Tibial nerve (tissue), 4 donors: ENCODE results near the gene ADGRL3. TPM values are rescaled to one million over a fixed set of nuclear protein-coding genes. Genes with fewer than 3 reads are reported as not detected.
"Not testable (repeated sequence)": the region's sequence is repeated elsewhere in the genome, so short reads cannot be mapped to it uniquely, and the experiment has no call there.

Experiments
- DNase-seq, 2 donors: peaks; one replicate each; pipeline ENCODE4 v3.0.0-alpha.2; 2019; ENCODE audit warnings: low spot score in 2 of 2
- H3K27ac ChIP-seq, 4 donors: fragments of 200-600 bp; sonication (generic) in 3 of 4; one replicate each; pipeline ENCODE4 v1.5.1; 2017 to 2019; ENCODE audit warnings: mild to moderate bottlenecking in 1 of 4
- H3K27me3 ChIP-seq, 2 donors: fragments of 200-600 bp; sonication (generic) in 1 of 2; one replicate each; pipeline versions ENCODE4 v1.5.1 to v1.6.0; 2017 to 2019
- H3K36me3 ChIP-seq, 3 donors: fragments of 200-600 bp; sonication (generic); one replicate each; pipeline ENCODE4 v1.5.1; 2018 to 2019
- H3K4me1 ChIP-seq, 4 donors: fragments of 200-600 bp; sonication (generic) in 3 of 4; one replicate each; pipeline ENCODE4 v1.5.1; 2017 to 2019
- H3K4me3 ChIP-seq, 4 donors: fragments of 200-600 bp; sonication (generic) in 3 of 4; one replicate each; pipeline ENCODE4 v1.5.1; 2017 to 2019; ENCODE audit warnings: mild to moderate bottlenecking in 1 of 4, moderate library complexity in 1 of 4
- H3K9me3 ChIP-seq, 4 donors: fragments of 200-600 bp; sonication (generic) in 3 of 4; one replicate each; pipeline ENCODE4 v1.5.1; 2017 to 2019
- CTCF ChIP-seq, 5 experiments: fragments of 200-600 bp in 3 of 5; fragments of 450-650 bp in 2 of 5; sonication (generic) in 3 of 5; IDR thresholded peaks; one replicate each; pipeline ENCODE4 v1.5.1; 2016 to 2019; ENCODE audit warnings: antibody characterized with exemption in 5 of 5, mild to moderate bottlenecking in 3 of 5, moderate library complexity in 2 of 5
- EP300 ChIP-seq, 2 donors: sonication (generic); formaldehyde crosslinking; IDR thresholded peaks; one replicate each; pipeline ENCODE4 v1.6.1; 2017; ENCODE audit warnings: antibody characterized with exemption in 2 of 2, mild to moderate bottlenecking in 1 of 2
- POLR2A ChIP-seq, 2 donors: fragments of 450-650 bp; IDR thresholded peaks; one replicate each; pipeline ENCODE4 v1.6.1; 2017; ENCODE audit warnings: antibody characterized with exemption in 2 of 2, mild to moderate bottlenecking in 2 of 2, moderate library complexity in 2 of 2
- WGBS, 2 donors: methylation state at CpG; one replicate each; pipeline ENCODE4 v1.1.5; 2018; 5-methylcytosine and 5-hydroxymethylcytosine counted together
- total RNA-seq, 4 donors: library from RNA; depleted of rRNA; stranded (reverse); fragments of >200 nt; gene quantifications; one replicate each; pipeline ENCODE4 v1.1.0, GENCODE V29; 2016

Gene ADGRL3
- total RNA-seq, 4 donors from 2014 or later: 20.1 to 51.3 (median 28.2) TPM

DNA sequence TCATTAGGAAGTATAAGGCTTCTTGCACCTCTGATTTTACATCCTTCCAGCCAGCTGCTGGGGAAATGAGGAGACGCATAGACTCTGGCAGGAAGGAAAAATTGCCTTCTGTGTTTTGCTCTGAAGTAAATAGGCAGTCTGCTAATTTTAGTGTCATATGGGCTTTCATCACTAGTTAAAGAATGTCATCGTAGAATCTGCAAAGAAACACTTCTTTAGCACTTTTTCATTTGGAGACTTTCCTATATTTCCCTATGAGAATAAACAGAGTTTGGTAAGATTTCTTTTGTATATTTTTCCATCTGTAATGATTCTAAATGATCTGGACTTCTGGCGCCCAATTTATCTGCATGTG lies 3.3 kb downstream of the ADGRL3 start:
- Histone ChIP-seq H3K9me3 (no peaks in the 10 kb centered on the region), H3K27ac (peak overlapping the region; percentile 41 to 85 (median 62)), H3K4me3 (peak overlapping the region; percentile 52 to 75 (median 66)), H3K27me3 (peaks cover 0 to 23% of the 10 kb centered on the region in 2 donors), H3K4me1 (peaks cover 0 to 32% (median 0%) of the 10 kb centered on the region in 4 donors), H3K36me3 (no peaks in the 10 kb centered on the region)
- no peak for DNase-seq
- WGBS, 2 donors: 18 to 26% methylated on average over 3 of the region's 3 CpGs
- TF ChIP-seq POLR2A (IDR thresholded peaks at IDR 0.05): no peak
- TF ChIP-seq EP300 (IDR thresholded peaks at IDR 0.05): no peak
- TF ChIP-seq CTCF (IDR thresholded peaks at IDR 0.05): no peak

GRCh38 chr4:61204353-61205060 lies 4.4 kb downstream of the ADGRL3 start:
- H3K27me3 ChIP-seq: peaks cover 0 to 19% of the 10 kb centered on the region in 2 donors
- H3K4me1 ChIP-seq: peaks cover 0 to 32% (median 0%) of the 10 kb centered on the region in 4 donors
- H3K4me3 ChIP-seq: peak overlapping the region in 2 of 4 donors; percentile 0 to 5
- no peaks in the 10 kb centered on the region for H3K36me3 ChIP-seq
- no peak for DNase-seq
- WGBS, 2 donors: 53 to 61% methylated on average over 2 of the region's 2 CpGs
- H3K27ac ChIP-seq: peak overlapping the region in 2 of 4 donors; percentile 79 to 85
- no peak for TF ChIP-seq POLR2A (IDR thresholded peaks at IDR 0.05)
- no peak for TF ChIP-seq EP300 (IDR thresholded peaks at IDR 0.05)
- no peak for TF ChIP-seq CTCF (IDR thresholded peaks at IDR 0.05)
- H3K9me3 ChIP-seq: no peaks in the 10 kb centered on the region

- Histone ChIP-seq H3K36me3 (no peaks in the 10 kb centered on the region), H3K27ac (peak overlapping the region in 2 of 4 donors; percentile 79 to 85), H3K4me1 (peaks cover 0 to 26% (median 0%) of the 10 kb centered on the region in 4 donors), H3K4me3 (no peak overlapping the region), H3K27me3 (peaks cover 0 to 18% of the 10 kb centered on the region in 2 donors), H3K9me3 (no peaks in the 10 kb centered on the region)
- TF ChIP-seq POLR2A (IDR thresholded peaks at IDR 0.05) (no peak), CTCF (IDR thresholded peaks at IDR 0.05) (no peak)
- DNase-seq: no peak
- WGBS, 2 donors: 52 to 59% methylated on average over 1 of the region's 1 CpG
Observed at GRCh38 chr4:61205066-61205465, 4.9 kb downstream of the ADGRL3 start.

DNA sequence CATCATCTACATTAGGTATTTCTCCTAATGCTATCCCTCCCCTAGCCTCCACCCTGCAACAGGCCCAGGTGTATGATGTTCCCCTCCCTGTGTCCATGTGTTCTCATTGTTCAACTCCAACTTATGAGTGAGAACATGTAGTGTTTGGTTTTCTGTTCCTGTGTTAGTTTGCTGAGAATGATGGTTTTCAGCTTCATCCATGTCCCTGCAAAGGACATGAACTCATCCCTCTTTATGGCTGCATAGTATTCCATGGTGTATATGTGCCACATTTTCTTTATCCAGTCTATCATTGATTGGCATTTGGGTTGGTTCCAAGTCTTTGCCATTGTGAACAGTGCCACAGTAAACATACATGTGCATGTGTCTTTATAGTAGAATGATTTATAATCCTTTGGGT lies 7.0 kb downstream of the ADGRL3 start:
- H3K27ac ChIP-seq, DNase-seq, H3K36me3 ChIP-seq, H3K4me3 ChIP-seq, H3K9me3 ChIP-seq, H3K4me1 ChIP-seq: not testable (repeated sequence)
- peaks cover 0 to 14% of the 10 kb centered on the region in 2 donors for H3K27me3 ChIP-seq

DNA sequence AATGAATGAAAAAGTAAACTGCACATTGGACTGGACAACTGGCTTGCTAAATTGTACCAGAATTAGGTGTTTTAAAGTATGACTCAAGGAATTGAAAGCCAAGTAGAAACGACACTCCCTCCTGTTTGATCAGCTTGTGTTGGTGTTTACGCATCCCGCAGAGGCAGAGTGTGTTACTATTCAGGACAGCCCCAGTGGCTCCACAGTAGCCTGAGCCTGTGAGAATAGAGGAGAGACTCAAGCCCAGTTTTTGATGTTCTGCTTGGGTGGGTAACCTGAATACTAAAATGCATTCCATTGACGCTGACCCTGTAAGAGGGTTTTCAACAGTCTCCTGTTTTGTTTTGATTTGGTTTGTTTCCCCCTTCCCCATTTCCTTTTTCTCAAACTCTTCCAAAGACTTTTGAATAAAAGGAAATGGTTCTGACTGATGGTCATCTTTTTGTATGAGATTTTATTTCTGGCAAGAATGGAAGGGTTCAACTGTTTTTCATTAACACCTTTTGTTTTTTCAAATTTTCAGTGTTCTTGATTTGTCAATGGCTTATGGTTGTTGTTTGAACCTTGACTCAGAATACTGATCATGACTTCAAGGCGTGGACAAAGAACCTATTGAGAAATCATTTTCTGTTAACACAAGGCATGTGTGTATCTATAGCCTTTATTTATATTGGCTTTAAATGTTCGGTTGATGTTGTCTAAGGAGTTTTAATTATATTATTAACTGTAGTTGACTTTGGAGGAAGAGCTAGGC lies 10.2 kb downstream of the ADGRL3 start:
- Histone ChIP-seq H3K36me3 (no peaks in the 10 kb centered on the region), H3K27ac (no peak overlapping the region), H3K4me3 (no peak overlapping the region), H3K9me3 (no peaks in the 10 kb centered on the region), H3K27me3 (no peaks in the 10 kb centered on the region), H3K4me1 (peaks cover 0 to 6% (median 0%) of the 10 kb centered on the region in 4 donors)
- DNase-seq: no peak
- 50 to 57% methylated on average over 6 of the region's 6 CpGs for WGBS, 2 donors
- TF ChIP-seq EP300 (IDR thresholded peaks at IDR 0.05) (no peak), CTCF (IDR thresholded peaks at IDR 0.05) (no peak), POLR2A (IDR thresholded peaks at IDR 0.05) (no peak)
